Stimulated activated CD4-positive, alpha-beta T cell treated with anti-CD3 and anti-CD28 coated beads, Interleukin-1b, Interleukin-23, amount 100 ng/mL, for 1 hour (primary cell): ENCODE measurements around the gene TBC1D10B.

Experiments used
- DNase-seq, 2 donors: peaks; one replicate each; pipeline ENCODE4 v3.0.0-alpha.2; 2020; ENCODE audit warnings: low read depth in 2 of 2

The TBC1D10B gene

DNA sequence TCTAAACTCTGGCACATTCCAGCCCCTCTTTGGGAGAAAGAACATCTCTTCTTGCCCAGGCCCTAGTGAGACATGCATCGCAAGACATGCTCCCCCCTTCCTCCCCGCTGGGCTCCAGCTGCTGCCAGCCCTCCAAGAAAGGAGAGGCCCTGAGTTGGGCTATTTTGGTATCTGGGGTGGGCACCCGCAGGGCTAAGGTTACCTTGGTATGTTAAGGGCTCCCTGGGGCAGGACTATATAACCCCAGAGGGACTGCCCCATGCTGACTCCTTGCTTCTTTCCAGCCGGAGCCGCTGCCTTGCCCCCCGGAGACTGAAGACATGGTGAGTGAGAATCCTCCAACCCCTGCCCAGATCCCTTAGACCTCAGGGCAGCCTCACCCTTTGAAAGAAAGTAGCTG lies 4.2 kb upstream of the TBC1D10B start, which contains the start of gene MYL11:
Gene MYL11 (plus strand): TSS at position 265 of the 400 bp plus-strand sequence. CDS start 56 bp downstream, at position 321.
- DNase-seq = no peak

DNA sequence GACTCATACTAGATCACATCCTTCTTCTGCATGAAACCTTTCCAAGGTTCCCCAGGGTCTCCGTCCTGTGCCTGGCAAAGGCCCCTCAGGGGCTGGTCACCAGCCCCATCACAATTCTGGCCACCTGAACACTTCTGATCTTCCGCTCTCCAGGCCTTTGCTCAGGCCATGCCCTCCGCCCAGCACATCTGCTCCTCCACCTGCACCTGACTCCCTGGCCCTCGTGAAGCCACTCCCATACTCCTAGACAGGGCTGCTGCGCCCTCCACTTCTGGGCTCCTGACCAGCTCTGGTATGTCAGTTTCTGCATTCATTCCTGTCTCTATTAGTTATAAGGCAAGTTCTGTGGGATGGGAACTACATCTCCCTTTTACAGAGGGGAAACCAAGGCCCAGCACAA lies 2.4 kb upstream of the TBC1D10B start:
- DNase-seq = no peak

DNA sequence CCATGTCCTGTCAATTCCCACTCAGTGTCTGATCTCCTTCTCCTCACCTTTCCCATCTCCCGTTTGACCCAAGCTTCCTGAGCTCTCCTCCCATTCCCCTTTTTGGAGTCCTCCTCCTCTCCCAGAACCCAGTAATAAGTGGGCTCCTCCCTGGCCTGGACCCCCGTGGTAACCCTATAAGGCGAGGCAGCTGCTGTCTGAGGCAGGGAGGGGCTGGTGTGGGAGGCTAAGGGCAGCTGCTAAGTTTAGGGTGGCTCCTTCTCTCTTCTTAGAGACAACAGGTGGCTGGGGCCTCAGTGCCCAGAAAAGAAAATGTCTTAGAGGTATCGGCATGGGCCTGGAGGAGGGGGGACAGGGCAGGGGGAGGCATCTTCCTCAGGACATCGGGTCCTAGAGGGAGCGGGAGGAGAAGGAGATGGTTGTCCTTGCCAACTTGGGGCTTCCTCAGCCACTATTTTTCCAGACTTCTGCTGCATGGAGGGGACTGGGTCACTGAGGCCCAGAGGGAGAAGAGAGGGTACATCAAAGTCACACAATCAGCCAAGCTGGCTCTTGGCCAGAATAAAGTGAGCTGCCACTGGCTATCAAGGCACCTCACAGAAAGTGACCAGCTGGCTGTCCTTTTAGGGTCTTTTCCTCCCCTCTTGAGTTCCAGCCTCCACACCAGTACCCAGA lies 1.9 kb upstream of the TBC1D10B start:
- DNase-seq = no peak

DNA sequence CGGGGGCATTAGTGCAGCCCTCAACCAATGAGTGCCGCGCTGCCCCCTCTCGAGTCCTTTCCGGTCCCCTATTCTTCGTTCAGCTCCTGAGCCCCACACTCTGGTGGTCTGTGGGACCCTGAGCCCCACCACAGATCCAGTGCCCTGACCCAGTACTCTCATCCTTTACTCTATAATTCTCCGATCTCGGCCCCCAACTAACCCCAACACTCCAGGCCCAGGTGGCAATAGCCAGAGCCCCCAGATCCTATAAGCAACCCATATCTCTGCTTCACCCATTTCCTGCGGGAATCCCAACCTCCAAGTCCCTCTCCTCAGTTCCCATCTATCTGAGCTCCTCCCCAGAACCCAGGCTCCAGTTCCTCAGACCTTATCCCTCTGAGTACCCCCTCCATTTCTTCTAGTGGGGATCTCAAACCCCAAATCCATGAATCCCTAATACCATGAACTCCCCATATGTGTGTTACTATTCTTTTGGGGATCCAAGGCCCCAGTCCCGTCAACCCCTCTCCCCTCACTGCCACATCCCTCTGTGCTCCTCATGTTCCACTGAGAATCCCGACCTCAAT lies 1.0 kb upstream of the TBC1D10B start:
- no peak for DNase-seq

DNA sequence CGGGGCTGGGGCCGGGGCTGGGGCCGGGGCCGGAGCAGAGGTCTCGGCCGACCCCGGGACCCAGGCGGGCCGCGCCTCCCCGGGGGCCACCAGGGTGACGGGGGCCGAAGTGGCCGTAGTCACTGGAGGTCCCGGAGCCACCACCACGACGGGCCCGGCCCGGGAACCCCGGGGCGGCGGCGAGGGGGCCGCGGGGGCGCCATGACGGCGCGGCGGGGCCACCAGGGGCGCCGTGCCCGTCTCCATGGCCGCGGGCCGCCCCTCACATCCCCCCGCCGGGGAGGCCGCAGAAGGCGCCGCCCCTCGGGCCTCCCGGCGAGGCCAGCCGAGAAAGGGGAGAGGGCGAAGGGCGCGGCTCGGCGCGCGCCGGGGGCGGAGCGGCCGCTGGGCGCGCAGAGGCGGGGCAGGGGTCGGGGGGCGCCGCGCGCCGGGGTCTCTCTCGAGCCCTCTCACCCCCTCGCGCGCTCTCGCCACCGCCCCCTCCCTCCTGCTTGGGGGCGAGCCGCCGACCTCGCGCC lies 297 bp downstream of the TBC1D10B start:
- DNase-seq = no peak

DNA sequence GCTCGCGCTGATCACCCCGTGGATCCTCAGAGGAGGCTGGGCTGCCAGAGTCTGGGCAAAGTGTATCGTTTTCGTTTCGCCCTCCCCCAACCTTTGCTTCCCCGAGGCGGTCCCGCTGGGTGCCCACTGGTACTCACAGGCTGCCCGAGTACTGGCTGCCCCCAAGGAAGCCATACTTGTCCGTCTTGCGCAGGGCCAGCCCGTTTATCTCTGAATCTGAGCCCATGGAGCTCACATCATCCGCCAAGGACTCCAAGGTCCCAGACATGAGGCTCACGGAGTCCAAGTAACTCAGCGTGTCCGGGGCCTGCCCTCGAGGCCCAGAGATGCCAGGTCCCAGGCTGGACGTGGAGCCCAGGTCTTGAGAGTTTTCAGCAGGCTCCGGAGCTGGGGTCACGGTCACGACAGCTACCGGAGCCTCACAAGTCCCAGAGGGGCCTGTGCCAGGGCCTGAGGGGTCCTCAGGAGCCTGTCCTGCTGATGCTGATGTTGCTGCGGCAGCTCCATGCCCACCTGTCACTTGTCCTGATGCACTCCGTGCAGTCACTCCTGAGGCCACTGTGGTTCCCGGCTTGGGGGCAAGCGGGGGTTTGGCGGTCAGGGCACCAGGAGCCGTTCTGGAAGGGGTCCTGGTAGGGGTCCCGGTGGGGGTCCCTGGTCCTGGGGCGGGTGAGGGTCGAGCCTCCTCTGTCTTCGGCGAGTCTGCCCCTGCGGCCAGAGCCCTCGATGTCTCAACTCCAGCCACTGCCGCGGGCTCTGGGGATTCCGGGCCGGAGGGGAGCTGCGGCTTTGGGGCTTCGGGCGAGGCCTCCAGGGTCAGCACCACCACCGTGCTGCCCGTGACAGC lies 980 bp downstream of the TBC1D10B start:
- no peak for DNase-seq

DNA sequence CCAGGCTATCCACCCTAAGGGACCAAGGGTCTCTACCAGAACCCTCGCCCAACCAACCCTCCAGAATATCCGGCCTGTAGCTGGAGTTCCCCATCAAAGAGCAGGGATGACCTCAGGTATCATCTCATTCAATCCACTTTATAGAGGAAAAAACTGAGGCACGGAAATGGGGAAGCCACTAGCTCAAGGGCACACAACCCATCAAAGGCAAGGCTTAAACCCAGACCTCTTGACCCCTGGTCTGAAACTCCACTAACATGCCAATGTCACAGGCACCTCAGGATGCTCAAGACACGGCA lies 1.6 kb downstream of the TBC1D10B start:
- no peak for DNase-seq

DNA sequence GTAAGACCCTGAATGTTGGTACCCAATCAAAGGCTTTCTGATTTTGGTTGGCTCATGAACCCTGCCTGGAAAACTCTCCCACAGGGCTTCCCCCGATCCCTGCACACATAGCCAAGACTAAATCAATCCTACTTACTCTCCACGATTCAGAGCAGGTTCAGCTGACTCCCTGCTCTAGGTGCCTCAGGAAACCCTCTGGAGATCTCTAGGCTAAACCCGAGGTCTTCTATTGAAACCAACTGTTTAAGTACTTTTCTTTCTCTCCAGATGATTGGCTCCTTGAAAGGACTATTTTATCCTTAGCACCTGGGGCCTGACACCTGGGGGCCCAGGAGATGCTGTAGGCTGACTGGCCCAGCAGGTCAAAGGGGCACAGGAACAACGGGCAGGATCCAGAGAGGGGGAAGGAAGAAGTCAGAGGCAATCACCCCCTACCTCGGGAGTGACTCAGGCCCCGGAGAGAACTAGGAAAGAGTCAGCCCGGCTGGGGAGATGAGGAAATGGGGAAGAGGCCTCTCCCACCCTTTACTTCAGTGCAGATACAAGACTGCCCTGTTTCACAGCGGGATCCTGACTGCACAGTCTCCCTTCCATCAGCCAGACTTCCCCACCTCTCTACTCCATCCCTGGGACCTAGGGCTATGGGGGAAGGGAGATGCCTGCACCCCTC lies 2.0 kb downstream of the TBC1D10B start:
- no peak for DNase-seq

DNA sequence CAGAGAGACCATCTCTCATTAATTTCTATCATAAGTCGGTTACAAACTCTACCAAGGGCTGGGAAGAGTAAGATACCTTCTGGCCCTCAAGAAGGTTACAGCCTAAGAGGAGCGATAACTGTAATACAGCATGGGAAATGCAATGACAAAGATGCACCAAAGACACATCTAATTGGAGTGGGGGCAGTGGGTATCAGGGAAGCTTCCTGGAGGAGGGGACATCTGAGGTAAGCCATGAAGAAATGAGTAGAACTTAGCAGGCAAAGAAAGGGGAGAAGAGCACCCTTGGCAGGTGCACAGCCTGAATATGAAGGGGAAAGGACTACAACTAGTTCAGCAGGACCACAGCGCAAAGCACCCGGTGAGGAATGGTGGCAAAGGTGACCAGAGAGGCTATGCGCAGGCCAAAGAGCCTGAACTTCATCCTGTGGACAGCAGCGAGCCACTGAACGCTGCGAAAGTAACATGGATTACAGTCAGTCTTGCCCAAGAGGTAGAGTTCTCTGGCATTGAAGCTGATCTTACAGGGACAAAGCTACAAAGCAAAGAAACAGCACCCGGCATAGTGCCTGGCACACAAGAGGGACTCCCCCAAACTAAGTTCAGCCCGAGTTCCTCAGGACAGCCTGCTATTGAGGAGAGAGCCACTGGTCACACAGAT lies 2.8 kb downstream of the TBC1D10B start:
- no peak for DNase-seq

DNA sequence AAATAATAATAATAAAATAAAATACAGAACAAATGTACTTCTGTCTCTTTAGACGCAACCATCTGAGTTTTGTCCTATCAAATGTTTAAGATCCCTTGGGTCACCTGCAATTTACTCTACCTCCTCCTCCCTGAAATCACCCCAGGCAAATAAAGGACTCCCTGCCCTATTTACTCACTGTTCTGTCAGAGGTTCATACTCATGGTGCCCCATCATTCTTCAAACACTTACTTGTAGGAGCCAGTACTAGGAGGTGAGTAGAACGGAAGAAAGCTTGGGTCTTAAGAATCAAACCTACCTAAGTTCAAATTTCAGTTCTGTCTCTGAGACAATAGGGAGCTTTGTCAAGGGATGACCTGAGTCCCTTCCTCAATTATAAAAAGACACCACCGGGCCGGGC lies 3.8 kb downstream of the TBC1D10B start:
- no peak for DNase-seq

DNA sequence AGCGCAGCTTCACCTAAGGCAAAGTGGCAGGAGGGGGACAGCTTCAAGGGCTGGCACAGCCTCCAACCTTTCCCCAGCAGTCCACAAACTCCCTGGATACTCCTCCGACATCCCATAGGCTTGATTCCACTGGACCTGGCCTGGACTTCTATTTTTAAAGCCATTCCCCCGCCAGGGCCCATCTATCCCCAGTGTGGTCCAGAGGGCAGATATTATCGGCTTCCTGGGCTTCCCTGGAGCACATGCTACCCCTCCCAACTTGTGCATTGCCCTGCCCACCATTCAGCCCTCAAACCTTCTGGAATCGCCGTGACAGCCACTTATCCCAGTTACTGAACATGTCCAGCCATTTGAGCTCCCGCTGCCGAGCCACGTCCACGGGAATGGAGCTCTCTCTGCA lies 5.1 kb downstream of the TBC1D10B start:
- DNase-seq = no peak

DNA sequence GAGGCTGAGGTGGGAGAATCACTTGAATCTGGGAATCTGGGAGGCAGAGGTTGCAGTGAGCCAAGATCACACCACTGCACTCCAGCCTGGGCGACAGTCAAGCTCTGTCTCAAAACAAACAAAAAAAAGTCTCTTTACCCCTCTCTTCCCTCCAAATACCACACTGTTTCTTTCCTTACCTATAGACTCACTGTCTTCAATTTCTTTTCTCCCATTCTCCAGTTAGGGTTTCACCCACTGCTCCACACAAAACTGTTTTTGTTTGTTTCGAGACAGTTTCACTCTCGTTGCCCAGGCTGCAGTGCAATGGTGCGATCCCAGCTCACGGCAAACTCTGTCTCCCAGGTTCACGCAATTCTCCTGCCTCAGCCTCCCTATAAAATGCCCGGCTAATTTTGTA lies 9.1 kb downstream of the TBC1D10B start:
- no peak for DNase-seq

DNA sequence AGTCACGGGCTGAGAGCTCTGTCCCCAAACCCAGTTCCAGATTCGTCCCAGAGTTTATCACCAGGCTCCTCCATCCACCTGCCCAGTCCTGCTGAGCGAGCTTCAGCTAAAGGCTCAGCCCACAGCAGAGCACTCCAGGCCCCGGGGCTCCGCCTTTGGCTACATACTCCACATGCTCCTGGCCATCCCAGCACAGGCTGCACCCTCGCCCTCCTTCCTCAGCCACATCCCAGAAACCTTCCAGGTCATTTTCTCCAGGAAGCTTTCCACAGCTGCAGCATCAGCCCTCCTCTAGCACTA lies 10.5 kb downstream of the TBC1D10B start:
- no peak for DNase-seq

DNA sequence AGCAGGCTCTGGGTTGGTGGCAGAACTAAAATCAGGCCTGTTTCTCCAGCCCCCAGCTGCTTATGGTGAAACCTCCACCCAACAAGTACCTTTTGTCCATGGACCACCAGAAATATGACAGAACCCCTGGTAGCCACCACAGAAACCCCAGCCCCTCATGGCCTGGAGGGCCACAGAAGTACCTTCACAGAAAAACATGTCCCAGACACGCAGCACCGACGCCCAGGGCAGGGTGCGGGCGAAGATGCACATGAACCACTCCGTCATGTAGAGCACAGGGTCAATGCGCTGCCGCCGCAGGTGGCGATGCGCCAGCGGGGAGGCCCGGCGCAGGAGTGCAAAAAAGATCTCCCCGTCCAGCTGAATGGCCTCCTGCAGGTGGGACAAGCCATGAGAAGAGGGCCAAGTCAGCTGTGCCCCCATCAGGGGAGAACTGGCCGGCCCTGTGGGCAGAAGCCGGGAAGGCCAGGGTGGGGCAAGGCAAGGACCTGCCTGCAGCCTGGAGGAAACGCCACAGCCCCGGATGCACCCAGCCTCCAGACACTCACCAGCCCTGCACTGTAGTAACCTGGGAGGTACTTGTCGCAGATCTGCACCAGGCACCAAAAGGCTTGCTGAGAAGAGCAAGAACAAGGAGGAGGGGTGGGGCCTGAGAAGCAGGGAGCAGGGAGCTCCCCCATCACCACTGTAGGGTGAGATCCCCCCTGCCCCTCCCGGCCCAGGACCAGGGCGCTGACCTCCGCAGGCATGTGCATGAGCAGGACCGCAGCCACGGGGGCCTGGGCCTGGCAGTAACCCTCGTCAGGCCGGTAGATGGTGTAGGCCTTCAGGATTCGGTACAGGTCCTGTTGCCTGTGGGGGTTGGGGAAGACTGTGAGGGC lies 11.1 kb downstream of the TBC1D10B start:
- DNase-seq = no peak

DNA sequence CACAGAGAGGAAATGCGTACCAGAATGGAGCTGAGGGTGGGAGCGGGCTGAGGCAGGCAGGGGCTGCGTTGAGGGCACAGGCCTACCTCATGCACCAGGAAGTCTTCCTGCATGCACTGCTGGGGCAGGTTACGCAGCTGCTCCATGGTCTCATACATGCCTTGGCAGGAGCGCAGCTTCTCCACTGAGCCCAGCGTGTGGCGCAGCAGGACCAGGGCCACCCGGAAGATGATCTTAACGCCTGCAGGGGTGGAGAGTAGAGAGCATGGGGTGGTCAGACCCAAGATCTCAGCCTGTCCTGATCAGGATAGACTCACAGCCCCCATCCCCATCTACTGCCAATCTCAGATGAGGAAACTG lies 11.7 kb downstream of the TBC1D10B start:
- no peak for DNase-seq

DNA sequence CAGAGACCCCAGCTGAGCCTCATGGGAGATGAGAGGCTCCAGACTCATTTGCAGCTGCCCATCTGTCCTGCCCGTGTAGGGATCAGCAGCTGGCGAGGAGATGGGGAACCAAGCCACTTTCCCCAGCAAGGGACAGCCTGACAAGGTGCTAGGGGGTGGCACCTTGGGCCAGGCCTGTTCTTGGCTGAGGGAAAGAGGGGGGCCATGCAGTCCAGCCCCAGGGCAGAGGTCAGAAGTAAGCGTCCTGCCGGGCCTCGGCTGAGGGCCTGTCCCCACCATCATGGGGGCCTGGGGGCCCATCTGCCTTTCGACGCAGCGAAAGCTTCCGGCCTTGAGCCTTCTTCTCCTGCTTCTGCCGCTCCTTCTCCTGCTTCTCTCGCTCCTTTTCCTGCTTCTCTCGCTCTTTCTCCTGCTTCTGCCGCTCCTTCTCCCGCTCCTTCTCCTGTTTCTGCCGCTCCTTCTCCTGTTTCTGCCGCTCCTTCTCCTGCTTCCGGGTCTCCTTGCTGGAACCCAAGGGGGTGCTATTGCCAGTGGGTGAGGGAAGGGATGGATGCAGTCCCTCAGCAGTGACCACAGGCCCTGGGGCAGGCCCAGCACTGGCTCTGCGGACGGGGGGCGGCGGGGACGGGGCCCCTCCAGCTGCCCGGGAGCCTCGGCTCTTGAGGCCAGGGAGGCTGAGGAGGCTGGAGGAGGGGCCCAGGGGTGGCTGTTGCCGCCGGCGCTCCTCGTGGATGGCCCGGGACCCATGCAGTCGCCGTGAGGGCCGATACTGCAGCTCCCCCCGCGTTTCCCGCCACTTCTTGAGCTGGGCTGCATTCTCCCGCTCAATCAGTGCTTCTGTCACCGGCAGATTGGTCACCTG lies 12.3 kb downstream of the TBC1D10B start:
- no peak for DNase-seq

DNA sequence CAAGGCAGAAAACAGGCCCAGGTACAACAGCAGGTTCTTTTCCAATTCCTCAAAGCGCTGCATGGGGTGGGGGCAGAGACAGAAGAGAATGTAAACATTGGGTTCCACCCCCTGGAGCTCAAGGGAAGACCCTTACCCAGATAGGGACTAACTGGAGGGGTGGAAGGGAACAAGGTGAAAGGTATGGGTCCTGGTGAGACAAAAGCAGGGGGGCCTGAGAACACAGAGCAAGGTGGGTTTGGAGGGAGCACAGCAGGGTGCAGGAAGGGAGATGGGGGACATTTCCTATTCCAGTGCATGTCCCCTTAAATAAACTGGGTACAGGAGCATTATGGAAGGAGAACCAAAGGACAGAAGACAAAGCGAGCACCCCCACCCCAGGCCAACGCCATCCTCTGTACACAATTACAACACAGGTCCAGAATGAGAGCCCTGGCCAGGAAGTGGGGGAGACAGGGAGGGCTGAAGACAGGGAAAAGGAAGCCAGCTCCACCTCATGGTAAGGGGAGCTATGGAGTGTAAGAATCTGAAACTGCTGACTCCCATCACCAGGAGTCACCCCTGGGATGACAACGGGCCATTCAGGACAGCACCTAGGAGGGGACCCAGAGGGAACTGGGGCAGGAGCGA lies 13.1 kb downstream of the TBC1D10B start:
- no peak for DNase-seq

DNA sequence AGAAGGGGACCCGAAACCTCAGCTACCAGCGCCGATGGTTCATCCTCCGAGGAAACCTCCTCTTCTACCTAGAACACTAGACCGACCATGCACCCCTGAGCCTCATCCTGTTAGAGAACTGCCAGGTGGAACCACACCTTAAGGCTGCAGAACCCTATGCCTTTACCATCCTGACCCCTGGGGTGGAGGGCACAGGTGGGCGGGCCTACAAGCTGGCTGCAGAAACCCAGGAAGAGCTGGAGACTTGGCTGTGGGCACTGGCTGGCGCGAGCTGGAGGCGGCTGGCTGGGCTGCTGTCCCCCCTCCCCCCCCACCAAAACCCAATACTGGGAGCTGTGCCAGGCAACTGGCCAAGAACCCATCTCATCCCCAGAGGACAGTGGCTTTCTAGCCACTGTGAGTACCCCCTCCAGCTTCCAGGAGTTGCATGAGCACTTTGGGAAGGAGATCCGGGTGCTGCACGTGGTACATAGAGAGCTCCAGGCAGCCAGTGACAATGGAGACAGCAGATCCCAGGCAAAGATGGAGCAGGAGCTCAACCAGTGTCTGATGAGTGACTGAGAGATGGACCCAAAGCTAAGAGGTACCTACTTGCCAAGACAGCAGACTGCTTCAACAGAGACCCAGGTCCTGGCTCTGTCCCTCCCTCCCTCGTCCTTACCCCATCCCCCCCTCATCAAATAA lies 13.8 kb downstream of the TBC1D10B start:
- DNase-seq = no peak

DNA sequence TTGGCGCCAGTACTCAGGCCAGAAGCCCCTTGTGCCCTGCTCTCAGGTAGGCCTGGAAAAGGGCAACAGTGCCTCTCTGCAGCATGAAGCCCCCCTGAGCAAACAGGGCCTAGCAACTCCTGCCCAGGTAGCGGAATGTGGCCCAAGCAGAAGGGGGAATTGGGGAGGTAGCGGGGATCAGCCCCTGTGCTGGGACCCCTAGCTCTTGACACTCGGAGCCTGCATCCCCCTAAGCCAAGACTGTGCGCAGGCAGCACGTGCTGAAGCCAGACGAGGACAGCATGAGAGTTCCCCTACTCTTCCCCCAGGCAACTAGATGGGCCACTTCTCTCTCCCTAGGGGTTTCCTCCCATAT lies 14.4 kb downstream of the TBC1D10B start:
- DNase-seq = no peak
